KMS-11 (cell line): ENCODE measurements around the gene C16orf96.

Source experiments
- H2AFZ ChIP-seq: fragments of 200-600 bp; sonication (generic); 2 replicates; pipeline ENCODE4 v1.6.1; 2016; ENCODE audit warnings: antibody characterized with exemption, mixed run types, low read depth
- H3K27ac ChIP-seq: fragments of 200-600 bp; sonication (generic); 2 replicates; pipeline ENCODE4 v1.6.1; 2016; ENCODE audit warnings: mild to moderate bottlenecking, mixed run types
- H3K27me3 ChIP-seq: fragments of 200-600 bp; sonication (generic); 2 replicates; pipeline ENCODE4 v1.6.1; 2017; ENCODE audit warnings: mild to moderate bottlenecking, low read depth, mixed run types, moderate library complexity; ENCODE audit not compliant: insufficient read depth
- H3K36me3 ChIP-seq: fragments of 200-600 bp; sonication (generic); 2 replicates; pipeline ENCODE4 v1.6.1; 2017; ENCODE audit warnings: mild to moderate bottlenecking, mixed run types; ENCODE audit not compliant: insufficient read depth
- H3K4me1 ChIP-seq: fragments of 200-600 bp; sonication (generic); 2 replicates; pipeline ENCODE4 v1.6.1; 2016; ENCODE audit warnings: mild to moderate bottlenecking, low read depth, mixed run types; ENCODE audit not compliant: poor library complexity, severe bottlenecking
- H3K4me2 ChIP-seq: fragments of 200-600 bp; sonication (generic); 2 replicates; pipeline ENCODE4 v1.7.0; 2016; ENCODE audit warnings: mild to moderate bottlenecking, mixed run types
- H3K4me3 ChIP-seq: fragments of 200-600 bp; sonication (generic); IDR thresholded peaks from 2 replicates; pipeline ENCODE4 v1.6.1; 2017; ENCODE audit warnings: low read depth, low read length, mixed read lengths; ENCODE audit not compliant: insufficient read depth
- H3K79me2 ChIP-seq: fragments of 200-600 bp; sonication (generic); 2 replicates; pipeline ENCODE4 v1.6.1; 2016; ENCODE audit warnings: low read depth, mixed run types; ENCODE audit not compliant: insufficient read depth
- H3K9ac ChIP-seq: fragments of 200-600 bp; sonication (generic); 2 replicates; pipeline ENCODE4 v1.6.1; 2016; ENCODE audit warnings: mild to moderate bottlenecking, mixed run types
- H4K20me1 ChIP-seq: fragments of 200-600 bp; sonication (generic); 2 replicates; pipeline ENCODE4 v1.6.1; 2016; ENCODE audit warnings: mild to moderate bottlenecking, mixed run types; ENCODE audit not compliant: insufficient read depth
- CTCF ChIP-seq: fragments of 200-600 bp; sonication (generic); conservative IDR thresholded peaks from 2 replicates; pipeline ENCODE4 v1.6.1; 2017; ENCODE audit warnings: low read depth, mild to moderate bottlenecking, antibody characterized with exemption, low read length, moderate library complexity, mixed read lengths

C16orf96 gene

GRCh38 chr16:4646773-4647643, 90.9 kb downstream of the C16orf96 start:
- Histone ChIP-seq H3K27ac (no peak overlapping the region), H3K4me2 (no peak overlapping the region), H3K27me3 (no peaks in the 10 kb centered on the region), H4K20me1 (no peaks in the 10 kb centered on the region), H3K4me1 (no peaks in the 10 kb centered on the region), H3K79me2 (peaks cover 8% of the 10 kb centered on the region; the same call in 1 of the 2 replicates), H3K4me3 (no peak overlapping the region), H3K36me3 (no peaks in the 10 kb centered on the region), H2AFZ (no peak overlapping the region), H3K9ac (no peak overlapping the region)
- TF ChIP-seq CTCF, result no peak

GRCh38 chr16:4647644-4647980, 91.5 kb downstream of the C16orf96 start:
- no peak for TF ChIP-seq CTCF
- H3K4me3 ChIP-seq, result no peak overlapping the region
- peaks cover 7% of the 10 kb centered on the region; the same call in 1 of the 2 replicates for H3K79me2 ChIP-seq
- H3K27me3 ChIP-seq, result no peaks in the 10 kb centered on the region
- no peak overlapping the region for H3K27ac ChIP-seq
- H3K4me1 ChIP-seq, result no peaks in the 10 kb centered on the region
- no peak overlapping the region for H3K4me2 ChIP-seq
- no peaks in the 10 kb centered on the region for H3K36me3 ChIP-seq
- H2AFZ ChIP-seq, result no peak overlapping the region
- H4K20me1 ChIP-seq, result no peaks in the 10 kb centered on the region
- H3K9ac ChIP-seq, result no peak overlapping the region

GRCh38 chr16:4648917-4649316, 92.8 kb downstream of the C16orf96 start:
- Histone ChIP-seq H3K4me2 (no peak overlapping the region), H2AFZ (no peak overlapping the region), H3K4me1 (peaks cover 3% of the 10 kb centered on the region), H3K4me3 (no peak overlapping the region), H3K27ac (no peak overlapping the region), H3K79me2 (peaks cover 7% of the 10 kb centered on the region; the same call in 1 of the 2 replicates), H3K9ac (no peak overlapping the region), H4K20me1 (no peaks in the 10 kb centered on the region), H3K27me3 (no peaks in the 10 kb centered on the region), H3K36me3 (no peaks in the 10 kb centered on the region)
- TF ChIP-seq CTCF, result no peak

- no peak overlapping the region for H3K4me3 ChIP-seq
- no peak overlapping the region for H3K9ac ChIP-seq
- no peaks in the 10 kb centered on the region for H3K36me3 ChIP-seq
- no peak overlapping the region for H3K4me2 ChIP-seq
- no peaks in the 10 kb centered on the region; the same call in 1 of the 2 replicates for H3K79me2 ChIP-seq
- no peak overlapping the region for H2AFZ ChIP-seq
- no peak overlapping the region for H3K27ac ChIP-seq
- H3K4me1 ChIP-seq, result peaks cover 8% of the 10 kb centered on the region
- TF ChIP-seq CTCF, result no peak
- no peaks in the 10 kb centered on the region for H4K20me1 ChIP-seq
- H3K27me3 ChIP-seq, result no peaks in the 10 kb centered on the region
Measured at GRCh38 chr16:4649744-4650442, 93.8 kb downstream of the C16orf96 start.
